Smooth muscle cell (in vitro differentiated cells): Measurements from ENCODE around the gene SLIT3. TPM values are rescaled to one million over a fixed set of nuclear protein-coding genes. Genes with fewer than 3 reads are reported as not detected.

ENCODE experiments used
- DNase-seq: peaks from one replicate; lab custom pipeline; 2025; ENCODE audit not compliant: unreplicated experiment; lab: John Stamatoyannopoulos, UW
- H2AFZ ChIP-seq: fragments of 200-600 bp; sonication (generic); 2 replicates; pipeline ENCODE4 v1.6.0; 2016; ENCODE audit warnings: antibody characterized with exemption, low read depth, mild to moderate bottlenecking
- H3F3A ChIP-seq: fragments of 200-600 bp; sonication (generic); 2 replicates; pipeline ENCODE4 v1.6.0; 2017; ENCODE audit warnings: antibody characterized with exemption, low read depth
- H3K27ac ChIP-seq: fragments of 200-600 bp; sonication (generic); 2 replicates; pipeline ENCODE4 v1.5.1; 2016; ENCODE audit warnings: low read depth, mild to moderate bottlenecking
- H3K27me3 ChIP-seq: fragments of 200-600 bp; sonication (generic); 2 replicates; pipeline ENCODE4 v1.6.1; 2016; ENCODE audit warnings: low read depth, mild to moderate bottlenecking
- H3K36me3 ChIP-seq: fragments of 200-600 bp; sonication (generic); 2 replicates; pipeline ENCODE4 v1.5.1; 2016; ENCODE audit warnings: low read depth
- H3K4me1 ChIP-seq: fragments of 200-600 bp; sonication (generic); 2 replicates; pipeline ENCODE4 v1.5.1; 2016; ENCODE audit warnings: low read depth
- H3K4me2 ChIP-seq: fragments of 200-600 bp; sonication (generic); 2 replicates; pipeline ENCODE4 v1.6.0; 2016; ENCODE audit warnings: mild to moderate bottlenecking
- H3K4me3 ChIP-seq: fragments of 200-600 bp; sonication (generic); 2 replicates; pipeline ENCODE4 v1.5.1; 2016; ENCODE audit warnings: mild to moderate bottlenecking
- H3K79me2 ChIP-seq: fragments of 200-600 bp; sonication (generic); 2 replicates; pipeline ENCODE4 v1.6.0; 2016; ENCODE audit warnings: low read depth, mild to moderate bottlenecking
- H3K9ac ChIP-seq: fragments of 200-600 bp; sonication (generic); 2 replicates; pipeline ENCODE4 v1.6.0; 2016; ENCODE audit warnings: low read depth
- H3K9me3 ChIP-seq: fragments of 200-600 bp; sonication (generic); replicated peaks from 2 replicates; pipeline ENCODE4 v1.5.1; 2016; ENCODE audit warnings: low read depth
- H4K20me1 ChIP-seq: fragments of 200-600 bp; sonication (generic); 2 replicates; pipeline ENCODE4 v1.6.0; 2016; ENCODE audit warnings: low read depth
- WGBS: methylation state at CpG from one replicate; pipeline ENCODE4 v1.1.7; 2016; ENCODE audit warnings: low lambda C conversion rate; 5-methylcytosine and 5-hydroxymethylcytosine counted together
- polyA plus RNA-seq: library from polyadenylated mRNA; unstranded; fragments of >200 nt; fragmentation: Nextera tagmentation; extraction: Ambion mirVana; gene quantifications from 2 replicates; pipeline ENCODE4 v1.2.1, GENCODE V29; 2016
- total RNA-seq: library from RNA; depleted of rRNA; stranded (reverse); fragments of >200 nt; gene quantifications from 2 replicates; pipeline ENCODE4 v1.2.3, GENCODE V29; 2014
- TF ChIP-seq, protein P1 (sequence below): fragments of 200-600 bp; sonication (generic); IDR thresholded peaks from 2 replicates; pipeline ENCODE4 v1.5.1; 2017; ENCODE audit warnings: borderline replicate concordance, mild to moderate bottlenecking, antibody characterized with exemption; ENCODE audit not compliant: insufficient read depth, poor library complexity, severe bottlenecking

The SLIT3 gene
- total and polyA plus RNA-seq, 2 experiments from 2014 or later = 25.4 to 29.5 TPM

DNA sequence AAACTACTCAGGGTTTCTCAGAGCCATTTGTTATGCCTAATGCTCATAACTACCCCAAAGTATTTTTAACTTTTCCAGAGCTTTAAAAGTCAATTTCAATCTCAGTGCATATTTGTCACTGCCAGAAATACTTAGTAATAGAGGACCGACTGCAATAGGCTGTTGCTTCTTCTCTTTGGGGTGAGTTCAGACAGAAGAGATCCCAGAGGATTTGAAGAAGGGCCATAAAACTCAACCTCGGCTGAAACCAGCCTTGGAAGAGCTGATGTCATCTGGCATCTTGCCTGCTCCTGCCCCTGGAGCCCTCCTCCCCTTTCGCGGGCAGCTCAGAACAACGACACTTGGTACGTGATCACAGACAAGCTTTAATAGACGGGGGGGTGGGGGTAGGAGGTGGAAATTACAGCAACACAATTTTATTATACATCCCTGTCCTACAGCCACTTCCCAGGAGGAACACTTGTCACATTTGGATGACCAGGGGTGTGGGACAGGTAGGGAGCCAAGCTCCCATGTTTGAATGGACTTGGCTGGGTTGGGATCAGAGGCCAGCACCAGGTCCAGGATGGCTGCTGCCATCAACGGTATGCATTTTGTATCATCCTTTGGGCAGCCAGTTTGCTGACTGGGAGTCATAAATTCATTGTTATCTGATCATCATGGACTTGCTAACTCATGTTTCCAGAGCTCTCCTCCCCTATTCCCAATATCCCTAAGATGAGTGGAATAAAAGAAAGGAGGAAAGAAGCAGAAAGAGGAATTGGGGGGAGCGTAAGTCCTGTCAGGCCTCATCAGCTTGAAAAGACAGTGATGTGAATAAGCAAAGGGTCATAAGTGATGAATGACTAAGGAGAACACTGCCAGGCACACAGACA, 535.2 kb downstream of the SLIT3 start:
- no peak overlapping the region for H2AFZ ChIP-seq
- peak overlapping the region; percentile 33 for H3K9ac ChIP-seq
- no peaks in the 10 kb centered on the region for H3K9me3 ChIP-seq
- no peaks in the 10 kb centered on the region for H3K79me2 ChIP-seq
- TF ChIP-seq, protein P1, sequence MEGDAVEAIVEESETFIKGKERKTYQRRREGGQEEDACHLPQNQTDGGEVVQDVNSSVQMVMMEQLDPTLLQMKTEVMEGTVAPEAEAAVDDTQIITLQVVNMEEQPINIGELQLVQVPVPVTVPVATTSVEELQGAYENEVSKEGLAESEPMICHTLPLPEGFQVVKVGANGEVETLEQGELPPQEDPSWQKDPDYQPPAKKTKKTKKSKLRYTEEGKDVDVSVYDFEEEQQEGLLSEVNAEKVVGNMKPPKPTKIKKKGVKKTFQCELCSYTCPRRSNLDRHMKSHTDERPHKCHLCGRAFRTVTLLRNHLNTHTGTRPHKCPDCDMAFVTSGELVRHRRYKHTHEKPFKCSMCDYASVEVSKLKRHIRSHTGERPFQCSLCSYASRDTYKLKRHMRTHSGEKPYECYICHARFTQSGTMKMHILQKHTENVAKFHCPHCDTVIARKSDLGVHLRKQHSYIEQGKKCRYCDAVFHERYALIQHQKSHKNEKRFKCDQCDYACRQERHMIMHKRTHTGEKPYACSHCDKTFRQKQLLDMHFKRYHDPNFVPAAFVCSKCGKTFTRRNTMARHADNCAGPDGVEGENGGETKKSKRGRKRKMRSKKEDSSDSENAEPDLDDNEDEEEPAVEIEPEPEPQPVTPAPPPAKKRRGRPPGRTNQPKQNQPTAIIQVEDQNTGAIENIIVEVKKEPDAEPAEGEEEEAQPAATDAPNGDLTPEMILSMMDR = no peak
- 19% methylated on average over 9 of the region's 9 CpGs for WGBS
- peak overlapping the region; percentile 85 for H3K27ac ChIP-seq
- no peaks in the 10 kb centered on the region for H3K36me3 ChIP-seq
- no peaks in the 10 kb centered on the region for H3K27me3 ChIP-seq
- H4K20me1 ChIP-seq = no peaks in the 10 kb centered on the region
- no peaks in the 10 kb centered on the region for H3F3A ChIP-seq
- H3K4me3 ChIP-seq = no peak overlapping the region
- DNase-seq = peak; percentile 17
- H3K4me1 ChIP-seq = no peaks in the 10 kb centered on the region
- H3K4me2 ChIP-seq = peak overlapping the region; percentile 67

DNA sequence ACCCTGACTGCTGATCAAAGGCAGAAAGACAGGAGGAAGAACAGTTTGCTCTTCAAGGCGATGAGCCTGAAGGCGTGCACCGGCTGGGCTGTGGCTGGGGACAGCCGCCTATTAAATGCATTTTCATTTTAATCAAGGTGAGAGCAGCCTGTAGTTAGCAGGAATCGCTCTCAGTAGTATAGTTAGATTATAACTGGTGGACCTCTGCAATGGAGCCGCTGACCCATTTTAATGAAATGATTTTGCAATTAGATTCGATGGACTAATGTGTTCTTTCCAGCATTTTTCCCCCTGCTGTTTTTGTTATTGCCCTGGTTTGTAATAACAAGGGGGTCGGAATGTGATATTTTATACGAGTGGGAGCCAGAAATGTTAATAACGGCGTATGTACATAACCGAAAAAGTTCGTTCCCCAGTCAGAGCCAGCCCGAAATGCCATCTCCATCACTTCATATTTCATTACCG, 535.8 kb downstream of the SLIT3 start:
- Histone ChIP-seq H4K20me1 (no peaks in the 10 kb centered on the region), H3K4me3 (no peak overlapping the region), H3K36me3 (no peaks in the 10 kb centered on the region), H3K9me3 (no peaks in the 10 kb centered on the region), H3K79me2 (no peaks in the 10 kb centered on the region), H3F3A (no peaks in the 10 kb centered on the region), H3K4me2 (peak overlapping the region; percentile 67), H3K27me3 (no peaks in the 10 kb centered on the region), H3K9ac (peak overlapping the region; percentile 30), H3K27ac (peak overlapping the region; percentile 85), H3K4me1 (no peaks in the 10 kb centered on the region), H2AFZ (no peak overlapping the region)
- no peak for DNase-seq
- WGBS = 70% methylated on average over 15 of the region's 15 CpGs
- TF ChIP-seq, protein P1 = no peak

DNA sequence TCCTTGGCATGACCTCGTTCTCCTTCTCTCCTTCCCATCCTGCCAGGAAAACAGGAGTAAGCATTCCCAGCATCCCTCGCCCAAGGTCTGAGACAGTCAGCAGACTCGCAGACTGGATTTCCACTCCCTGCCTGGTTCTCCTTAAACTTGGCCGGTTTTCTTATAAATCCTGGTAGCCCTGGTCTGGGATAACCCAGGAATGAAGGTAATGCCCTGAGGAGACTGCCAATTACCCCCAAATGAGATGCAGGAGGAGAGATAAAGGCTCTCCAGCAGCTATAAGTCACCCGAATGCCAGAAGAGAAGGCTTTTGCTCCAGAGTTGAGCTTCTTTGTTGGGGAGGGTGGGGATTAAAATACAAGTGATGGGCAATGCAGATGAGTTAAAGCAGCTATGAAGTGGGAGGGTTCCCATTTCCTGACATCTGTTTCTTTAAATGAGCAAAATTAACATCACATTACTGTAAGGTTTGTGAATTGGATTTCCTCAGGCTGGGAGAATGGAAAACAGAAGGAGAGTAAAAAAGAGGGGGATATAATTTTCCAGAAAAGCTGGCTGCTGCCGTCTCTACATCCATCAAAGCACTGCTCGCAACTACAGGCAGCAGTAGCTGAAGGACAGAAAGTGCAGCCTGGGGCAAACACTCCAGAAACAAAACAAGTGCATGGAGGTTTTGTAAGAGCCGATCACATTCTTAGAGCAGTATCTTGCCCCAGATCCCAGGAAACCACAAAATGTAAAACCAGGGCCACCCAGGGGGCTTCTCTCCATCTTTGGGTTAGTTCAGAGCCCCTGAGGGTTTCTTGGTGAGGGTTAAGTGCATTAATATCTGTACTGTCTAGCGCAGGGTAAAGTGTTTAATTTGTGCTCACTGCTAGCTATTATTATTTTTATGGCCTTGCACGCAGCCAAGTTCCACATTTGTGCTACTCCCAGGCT, 544.2 kb downstream of the SLIT3 start:
- H3K79me2 ChIP-seq = no peaks in the 10 kb centered on the region
- no peaks in the 10 kb centered on the region for H3K9me3 ChIP-seq
- H3K9ac ChIP-seq = peak overlapping the region; percentile 9
- TF ChIP-seq, protein P1 = no peak
- no peaks in the 10 kb centered on the region for H3K36me3 ChIP-seq
- DNase-seq = no peak
- H3K4me3 ChIP-seq = no peak overlapping the region
- peaks cover 3% of the 10 kb centered on the region for H3F3A ChIP-seq
- 33% methylated on average over 10 of the region's 10 CpGs for WGBS
- no peaks in the 10 kb centered on the region for H4K20me1 ChIP-seq
- no peaks in the 10 kb centered on the region for H3K27me3 ChIP-seq
- peak overlapping the region; percentile 12 for H3K4me2 ChIP-seq
- no peaks in the 10 kb centered on the region for H3K4me1 ChIP-seq
- peak overlapping the region; percentile 87 for H3K27ac ChIP-seq
- no peak overlapping the region for H2AFZ ChIP-seq
